Activated naive CD4-positive, alpha-beta T cell treated with anti-CD3 and anti-CD28 coated beads, Interleukin-2, amount 50 U/mL, for 16 hours (primary cell): ENCODE data around the gene SLC23A2.

ENCODE experiments used
- DNase-seq: peaks from one replicate; pipeline ENCODE4 v3.0.0-alpha.2; 2020

Gene SLC23A2

DNA sequence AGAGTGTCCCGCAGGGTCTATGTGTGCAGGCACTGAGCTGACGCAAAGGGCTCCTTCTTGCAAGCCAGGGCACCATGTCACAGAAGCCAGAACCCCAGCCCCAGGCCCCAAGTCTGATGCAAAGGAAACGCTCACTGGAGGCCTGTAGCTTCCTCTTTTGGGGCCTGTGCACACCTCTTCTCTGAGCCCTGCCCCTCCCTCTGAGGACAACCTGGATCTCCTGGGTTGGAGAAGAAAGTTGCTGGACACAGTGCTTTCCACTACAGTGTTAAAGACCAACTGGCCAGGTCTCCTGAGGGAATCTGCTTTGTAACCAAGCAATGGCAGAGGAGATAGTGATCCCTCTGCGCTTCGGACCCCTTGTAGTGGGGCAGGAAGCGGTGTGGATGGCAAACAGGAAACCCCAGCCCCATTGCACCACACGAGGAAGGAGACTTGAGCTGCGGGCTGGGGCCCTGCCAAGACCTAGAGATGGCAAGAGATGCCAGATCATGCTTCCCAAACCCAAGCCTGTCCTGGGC, 189.6 kb downstream of the SLC23A2 start:
- no peak for DNase-seq

DNA sequence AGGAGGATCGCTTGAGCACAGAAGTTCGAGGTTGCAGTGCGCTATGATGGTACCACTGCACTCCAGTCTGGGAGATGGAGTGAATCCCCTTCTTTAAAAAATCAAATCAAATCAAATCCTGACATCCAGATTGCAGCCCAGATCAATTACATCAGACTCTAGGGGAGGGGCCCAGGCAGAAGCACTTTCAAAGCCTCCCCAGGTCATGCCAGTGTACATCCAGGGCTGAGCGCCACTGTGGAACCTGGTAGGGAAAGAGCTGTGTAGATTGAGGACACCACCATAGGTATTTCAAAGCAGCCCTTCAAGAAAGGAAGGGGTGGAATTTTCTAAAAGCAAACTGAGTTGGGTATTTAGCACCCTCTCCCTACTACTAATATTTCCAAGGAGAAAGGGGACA, 190.1 kb downstream of the SLC23A2 start:
- no peak for DNase-seq

DNA sequence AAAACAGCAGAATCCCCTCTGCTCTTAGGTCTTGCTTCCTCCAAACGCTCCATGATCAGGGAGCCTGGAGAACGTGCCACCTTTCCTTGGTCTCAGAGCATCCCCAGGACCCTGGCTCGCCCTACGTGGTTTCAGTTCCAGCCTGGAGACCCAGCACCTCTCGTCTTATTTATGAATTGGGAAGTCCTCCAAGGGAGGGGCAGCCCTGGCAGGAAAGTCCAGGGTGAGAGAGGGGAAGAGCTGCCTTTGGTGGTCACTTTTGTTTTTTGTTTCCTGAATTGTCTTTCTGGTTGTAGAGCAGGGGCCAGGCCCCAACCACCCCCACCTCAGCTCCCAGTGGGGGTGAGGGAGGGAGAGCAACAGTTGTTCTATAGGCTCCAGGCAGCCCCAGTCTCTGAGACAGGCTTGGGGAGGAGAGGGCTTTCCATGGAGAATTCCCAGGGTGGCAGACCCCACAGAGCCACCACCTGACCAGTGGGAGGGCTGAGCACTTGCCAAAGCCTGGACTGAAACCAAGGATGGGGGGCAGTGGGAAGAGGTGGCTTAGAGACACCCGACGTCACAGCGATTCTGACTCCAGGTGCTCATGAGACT, 190.8 kb downstream of the SLC23A2 start:
- no peak for DNase-seq

DNA sequence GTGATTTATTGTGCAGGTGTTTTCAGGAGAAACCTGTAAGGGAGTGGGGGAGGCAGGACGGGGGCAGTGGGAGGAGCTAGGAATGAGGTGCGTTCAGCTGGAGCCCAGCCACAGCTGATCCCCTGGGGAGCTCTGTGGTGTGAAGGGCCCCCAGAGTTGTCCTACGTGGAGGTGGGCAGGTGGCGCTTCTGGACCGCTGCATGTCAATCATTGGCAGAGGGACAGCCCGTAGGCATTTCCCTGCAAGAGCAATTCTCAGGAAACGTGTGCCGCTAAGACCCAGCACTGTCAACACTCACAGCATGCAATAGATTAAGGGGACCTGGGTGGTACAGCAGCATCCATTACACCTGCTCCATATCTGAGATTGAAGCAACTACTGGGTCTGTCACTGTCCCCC, 191.6 kb downstream of the SLC23A2 start:
- no peak for DNase-seq

DNA sequence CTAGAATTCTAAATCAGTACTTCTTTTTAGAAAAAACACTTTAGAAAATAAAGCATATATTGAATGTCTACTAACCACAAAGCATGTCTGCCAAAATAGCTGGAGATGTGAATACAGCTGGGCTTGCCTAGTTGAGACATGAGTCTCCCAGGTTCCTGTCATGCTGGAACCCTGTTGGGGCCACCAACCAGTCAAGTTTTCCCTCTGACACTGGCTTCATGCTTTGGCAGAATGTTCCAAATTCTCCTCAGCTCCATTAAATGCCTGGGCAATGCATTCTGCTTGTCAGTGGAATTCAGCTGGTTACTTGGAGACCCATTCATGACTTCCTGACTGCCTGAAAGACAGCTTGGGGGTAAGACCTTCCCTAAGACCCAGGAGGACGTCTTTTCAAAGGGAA, 192.4 kb downstream of the SLC23A2 start:
- DNase-seq: no peak

DNA sequence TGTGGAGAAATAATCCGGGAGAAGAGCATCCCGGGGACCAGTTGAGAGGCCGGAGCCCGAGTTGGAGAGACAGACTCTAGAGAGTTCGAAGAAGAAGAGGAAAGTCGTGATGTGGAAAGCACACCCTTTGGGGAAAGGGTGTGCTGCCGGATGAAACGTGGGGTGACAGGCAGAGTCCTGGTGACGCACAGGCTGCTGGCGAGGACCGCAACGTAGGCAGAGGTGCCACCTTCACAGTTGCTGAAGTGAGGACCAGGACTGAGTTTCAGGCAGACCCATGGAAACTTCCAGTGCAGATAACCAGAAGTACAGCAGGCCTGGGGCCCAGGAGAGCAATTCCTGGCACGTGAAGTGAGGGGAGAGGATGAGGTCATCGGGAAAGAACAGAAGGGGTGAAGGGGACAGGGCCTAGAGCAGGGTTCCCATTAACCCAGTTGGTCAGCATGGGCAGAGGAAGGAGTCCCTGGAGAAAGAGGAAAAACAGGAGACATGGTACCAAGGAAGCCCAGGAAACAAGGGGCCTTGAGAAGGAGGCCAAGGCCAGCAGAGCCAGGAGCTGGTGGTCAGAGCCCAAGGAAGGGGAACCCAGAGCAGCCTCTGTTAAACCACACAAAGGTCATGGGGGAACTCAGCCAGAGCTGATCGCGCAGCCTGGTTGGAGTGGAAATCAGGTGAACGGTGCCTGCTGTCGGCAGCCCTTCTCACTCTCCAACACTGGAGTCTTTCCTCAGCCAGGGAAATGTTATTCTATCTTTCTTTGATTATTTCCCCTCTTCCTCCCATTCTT, 195.5 kb downstream of the SLC23A2 start:
- no peak for DNase-seq

DNA sequence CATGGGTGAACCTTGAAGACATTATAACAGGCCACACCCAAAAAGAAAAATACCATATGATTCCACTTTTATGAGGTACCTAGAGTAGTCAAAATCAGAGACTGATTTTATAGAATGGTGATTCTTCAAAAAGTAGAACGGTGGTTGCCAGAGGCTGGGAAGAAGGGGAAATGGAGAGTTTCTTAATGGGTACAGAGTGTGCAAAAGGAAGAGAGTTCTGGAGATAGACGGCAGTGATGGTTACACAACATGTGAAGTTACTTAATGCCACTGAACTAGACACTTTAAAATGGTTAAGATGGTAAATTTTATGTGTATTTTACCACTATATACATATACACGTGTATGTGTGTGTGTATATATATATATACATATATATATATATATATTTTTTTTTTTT, 198.8 kb downstream of the SLC23A2 start:
- no peak for DNase-seq
